OCI-LY3 (cell line): ENCODE results near the gene GNB5.

Experiments used
- EZH2phosphoT487 ChIP-seq: fragments of 200-600 bp; shearing (Covaris generic); IDR thresholded peaks from 2 replicates; pipeline ENCODE4 v1.6.1; 2018; ENCODE audit warnings: antibody characterized with exemption, mixed run types, low read depth
- TF ChIP-seq, protein P1 (sequence below): fragments of 200-600, 300-600 bp; sonication (generic); IDR thresholded peaks from 2 replicates; pipeline ENCODE4 v1.5.1; 2014; ENCODE audit warnings: antibody characterized with exemption, low read length, low read depth

DNA sequence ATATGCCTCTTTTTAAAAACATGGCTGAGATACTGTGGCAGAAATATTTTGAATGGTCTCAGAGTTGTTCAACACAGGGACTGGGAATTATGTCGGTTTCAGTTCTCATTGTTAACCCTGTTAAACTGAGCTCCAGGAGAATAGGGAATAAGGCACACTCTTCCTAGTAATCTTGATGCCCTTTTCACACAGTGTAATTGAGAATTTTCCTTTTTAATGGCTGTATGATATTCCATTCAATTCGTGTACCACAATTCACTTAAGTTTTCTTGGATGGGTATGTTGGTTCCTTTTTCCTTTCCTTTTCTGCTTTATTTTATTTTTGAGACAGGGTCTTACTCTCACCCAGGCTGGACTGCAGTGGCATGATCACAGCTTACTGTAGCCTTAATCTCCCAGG is 44.9 kb downstream of the GNB5 start:
- TF ChIP-seq, protein P1, sequence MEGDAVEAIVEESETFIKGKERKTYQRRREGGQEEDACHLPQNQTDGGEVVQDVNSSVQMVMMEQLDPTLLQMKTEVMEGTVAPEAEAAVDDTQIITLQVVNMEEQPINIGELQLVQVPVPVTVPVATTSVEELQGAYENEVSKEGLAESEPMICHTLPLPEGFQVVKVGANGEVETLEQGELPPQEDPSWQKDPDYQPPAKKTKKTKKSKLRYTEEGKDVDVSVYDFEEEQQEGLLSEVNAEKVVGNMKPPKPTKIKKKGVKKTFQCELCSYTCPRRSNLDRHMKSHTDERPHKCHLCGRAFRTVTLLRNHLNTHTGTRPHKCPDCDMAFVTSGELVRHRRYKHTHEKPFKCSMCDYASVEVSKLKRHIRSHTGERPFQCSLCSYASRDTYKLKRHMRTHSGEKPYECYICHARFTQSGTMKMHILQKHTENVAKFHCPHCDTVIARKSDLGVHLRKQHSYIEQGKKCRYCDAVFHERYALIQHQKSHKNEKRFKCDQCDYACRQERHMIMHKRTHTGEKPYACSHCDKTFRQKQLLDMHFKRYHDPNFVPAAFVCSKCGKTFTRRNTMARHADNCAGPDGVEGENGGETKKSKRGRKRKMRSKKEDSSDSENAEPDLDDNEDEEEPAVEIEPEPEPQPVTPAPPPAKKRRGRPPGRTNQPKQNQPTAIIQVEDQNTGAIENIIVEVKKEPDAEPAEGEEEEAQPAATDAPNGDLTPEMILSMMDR: no peak
- no peak for TF ChIP-seq EZH2phosphoT487
